Spleen (tissue), 7 donors: Measurements from ENCODE around the gene LRSAM1.

Source experiments
- POLR2A ChIP-seq, 3 donors: fragments of 450-650 bp; IDR thresholded peaks; one replicate each; pipeline ENCODE4 v1.5.1; 2017; ENCODE audit warnings: antibody characterized with exemption in 3 of 3, mild to moderate bottlenecking in 1 of 3
- POLR2AphosphoS5 ChIP-seq, 3 donors: sonication (generic); formaldehyde crosslinking; IDR thresholded peaks; one replicate each; pipeline ENCODE4 v1.5.1; 2017; ENCODE audit warnings: antibody characterized with exemption in 3 of 3
- TF ChIP-seq, protein P1 (sequence below), 11 experiments: fragments of 200-600 bp in 7 of 11; fragments of 450-650 bp in 4 of 11; sonication (generic) in 4 of 11; IDR thresholded peaks in 8 of 11; conservative IDR thresholded peaks in 3 of 11; 1 replicate in 7 of 11; 2 replicates in 4 of 11; pipeline versions ENCODE4 v1.4.0 to v1.8.0; 2016 to 2021; ENCODE audit warnings: antibody characterized with exemption in 11 of 11, inconsistent platforms in 4 of 11, mild to moderate bottlenecking in 1 of 11
- donor health status: DM: no; HTN: no; CAD: no; lungs with moderate emphysema.
- donor health status: DM: no; HTN: no; CAD: no.
- donor health status: DM: no; HTN: no; CAD: no.

DNA sequence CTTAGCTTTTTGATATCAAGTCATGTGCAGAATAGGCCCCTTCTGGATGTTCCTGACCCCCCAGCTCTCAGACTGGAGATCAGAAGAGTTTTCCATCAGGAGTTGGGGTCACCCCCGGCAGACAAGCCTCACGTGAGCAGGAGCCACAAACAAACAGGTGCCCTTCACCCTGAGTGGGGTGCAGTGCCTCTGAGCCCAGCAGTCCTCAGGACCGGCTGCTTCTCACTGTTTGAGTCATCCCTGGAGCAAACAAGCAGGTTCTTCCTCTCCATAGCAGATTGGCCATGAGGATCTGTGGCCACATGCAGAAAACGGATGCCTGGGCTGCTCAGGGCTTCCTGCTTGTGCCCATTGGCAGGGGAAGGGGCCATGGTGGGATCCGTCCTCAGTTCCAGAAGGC is 47.0 kb downstream of the LRSAM1 start:
- TF ChIP-seq, protein P1, sequence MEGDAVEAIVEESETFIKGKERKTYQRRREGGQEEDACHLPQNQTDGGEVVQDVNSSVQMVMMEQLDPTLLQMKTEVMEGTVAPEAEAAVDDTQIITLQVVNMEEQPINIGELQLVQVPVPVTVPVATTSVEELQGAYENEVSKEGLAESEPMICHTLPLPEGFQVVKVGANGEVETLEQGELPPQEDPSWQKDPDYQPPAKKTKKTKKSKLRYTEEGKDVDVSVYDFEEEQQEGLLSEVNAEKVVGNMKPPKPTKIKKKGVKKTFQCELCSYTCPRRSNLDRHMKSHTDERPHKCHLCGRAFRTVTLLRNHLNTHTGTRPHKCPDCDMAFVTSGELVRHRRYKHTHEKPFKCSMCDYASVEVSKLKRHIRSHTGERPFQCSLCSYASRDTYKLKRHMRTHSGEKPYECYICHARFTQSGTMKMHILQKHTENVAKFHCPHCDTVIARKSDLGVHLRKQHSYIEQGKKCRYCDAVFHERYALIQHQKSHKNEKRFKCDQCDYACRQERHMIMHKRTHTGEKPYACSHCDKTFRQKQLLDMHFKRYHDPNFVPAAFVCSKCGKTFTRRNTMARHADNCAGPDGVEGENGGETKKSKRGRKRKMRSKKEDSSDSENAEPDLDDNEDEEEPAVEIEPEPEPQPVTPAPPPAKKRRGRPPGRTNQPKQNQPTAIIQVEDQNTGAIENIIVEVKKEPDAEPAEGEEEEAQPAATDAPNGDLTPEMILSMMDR (IDR thresholded peaks at IDR 0.05 in 8 of 11, conservative IDR thresholded peaks at IDR 0.05 in 3 of 11), result no peak
- no peak for TF ChIP-seq POLR2AphosphoS5 (IDR thresholded peaks at IDR 0.05)
- no peak for TF ChIP-seq POLR2A (IDR thresholded peaks at IDR 0.05)
